Stimulated activated CD4-positive, alpha-beta T cell treated with anti-CD3 and anti-CD28 coated beads, TNF-alpha, amount 100 ng/mL, for 4 hours (primary cell): ENCODE measurements around the gene ENDOU.
A peak's percentile ranks its signal among the peaks of the same experiment; 100 is the strongest.

Experiments used
- DNase-seq, 3 experiments: peaks; one replicate each; pipeline ENCODE4 v3.0.0-alpha.2; 2020; ENCODE audit warnings: low read depth in 3 of 3

Gene ENDOU

GRCh38 chr12:47757364-47757839 is 32.1 kb upstream of the ENDOU start:
- no peak for DNase-seq

DNA sequence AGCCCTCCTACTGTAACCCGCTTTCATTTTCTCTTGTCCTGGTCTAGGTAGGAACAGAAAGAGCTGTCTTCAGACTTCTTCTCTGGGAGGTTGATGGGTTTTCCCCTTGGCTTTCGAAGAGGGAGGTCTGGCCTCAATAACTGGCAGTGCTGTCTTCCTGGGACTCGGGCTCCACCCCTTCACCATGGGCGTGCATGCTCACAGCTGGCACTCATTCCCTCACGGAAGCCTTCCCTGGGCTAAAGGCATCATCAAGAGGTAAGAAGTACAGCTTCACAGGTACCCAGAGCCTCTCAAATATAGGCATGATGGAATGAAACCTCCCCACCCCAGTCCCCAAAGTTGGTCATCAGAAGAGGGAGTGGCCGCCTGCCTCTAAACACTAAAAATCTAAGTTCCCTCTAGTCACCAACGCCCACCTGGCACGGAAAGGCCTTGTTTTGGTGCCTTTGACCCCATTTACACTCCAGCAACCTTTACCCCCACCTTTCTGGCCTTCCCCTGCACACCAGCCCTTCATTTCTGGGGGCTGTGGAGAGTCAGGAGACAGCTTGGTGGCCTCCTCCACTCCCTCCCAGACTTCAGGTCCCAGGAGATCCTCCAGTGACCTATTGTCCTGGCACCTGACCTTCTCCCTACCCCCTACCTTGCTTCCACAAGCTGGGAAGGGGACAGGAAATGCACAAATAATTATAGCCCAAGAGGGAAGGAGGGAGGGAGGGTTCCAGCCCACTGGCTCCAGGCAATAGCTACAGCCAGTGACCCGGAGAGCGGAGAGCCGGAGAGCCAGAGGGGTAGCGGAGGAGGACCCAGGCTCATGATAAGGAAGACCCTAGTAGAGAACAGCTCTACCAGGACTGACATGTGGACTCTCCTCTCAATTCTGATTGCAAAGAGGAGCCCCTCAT is 30.6 kb upstream of the ENDOU start:
- DNase-seq = no peak

- no peak for DNase-seq
Measured at GRCh38 chr12:47754881-47755280, 29.6 kb upstream of the ENDOU start.

DNA sequence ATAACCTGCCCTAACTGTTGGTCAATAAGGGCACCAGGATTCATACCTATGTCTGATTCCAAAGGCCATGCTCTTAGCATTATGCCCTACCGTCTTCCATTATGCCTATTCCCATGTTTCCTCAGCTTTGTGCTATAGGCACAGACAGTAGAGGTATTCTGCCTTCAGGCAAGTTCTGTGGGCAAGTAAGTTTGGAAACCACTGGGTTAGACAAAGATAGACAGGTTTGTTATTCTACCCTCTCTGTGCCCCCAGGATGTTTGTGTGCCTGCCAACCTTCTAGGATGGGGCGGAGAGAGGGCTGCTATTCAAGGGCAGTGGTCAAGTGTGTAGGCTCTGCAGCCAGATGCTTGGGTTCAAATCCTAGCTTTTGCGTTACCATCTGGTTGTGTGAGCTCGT is 28.8 kb upstream of the ENDOU start:
- no peak for DNase-seq

GRCh38 chr12:47753021-47754001 is 28.0 kb upstream of the ENDOU start:
- DNase-seq = no peak

DNA sequence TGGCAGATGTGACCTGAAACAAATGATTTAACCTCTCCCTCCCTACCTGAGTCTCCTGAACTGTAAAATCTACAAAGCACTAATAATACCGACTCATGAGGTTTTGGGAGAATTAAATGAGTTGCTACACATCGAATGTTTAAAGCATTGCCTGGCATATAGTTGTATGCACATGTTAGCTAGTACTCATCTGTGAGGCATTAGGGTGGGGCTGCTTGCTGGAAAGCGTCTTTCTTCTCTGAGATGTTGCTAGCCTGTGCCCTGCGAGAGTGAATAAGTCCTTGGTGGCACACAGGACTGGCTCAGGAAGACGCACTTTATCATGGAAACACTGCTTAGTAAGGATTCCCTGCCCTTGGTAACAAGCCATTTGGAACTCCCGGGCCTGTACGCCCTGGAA is 27.3 kb upstream of the ENDOU start:
- DNase-seq = no peak

GRCh38 chr12:47752121-47752520 is 26.8 kb upstream of the ENDOU start:
- DNase-seq = no peak

DNA sequence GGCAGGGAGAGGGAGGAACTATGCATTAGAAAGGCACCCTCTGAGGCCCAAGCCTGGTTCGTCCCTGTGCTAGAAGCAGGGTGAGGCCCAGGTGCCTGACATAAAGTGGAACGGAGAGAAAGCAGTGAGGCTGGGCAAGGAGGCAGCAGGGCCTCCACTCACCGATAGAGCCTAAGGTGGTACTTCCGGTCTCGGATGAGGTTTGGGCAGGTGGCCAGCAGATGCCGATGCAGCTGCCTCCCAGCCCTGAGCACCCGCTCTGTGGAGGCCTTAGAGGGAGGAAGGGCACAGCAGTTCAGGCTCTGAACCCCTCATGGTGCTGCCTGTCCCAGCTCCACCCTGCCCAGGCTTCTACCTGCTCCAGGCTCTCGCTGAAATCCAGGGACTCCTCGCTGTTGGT is 26.3 kb upstream of the ENDOU start:
- DNase-seq = no peak

DNA sequence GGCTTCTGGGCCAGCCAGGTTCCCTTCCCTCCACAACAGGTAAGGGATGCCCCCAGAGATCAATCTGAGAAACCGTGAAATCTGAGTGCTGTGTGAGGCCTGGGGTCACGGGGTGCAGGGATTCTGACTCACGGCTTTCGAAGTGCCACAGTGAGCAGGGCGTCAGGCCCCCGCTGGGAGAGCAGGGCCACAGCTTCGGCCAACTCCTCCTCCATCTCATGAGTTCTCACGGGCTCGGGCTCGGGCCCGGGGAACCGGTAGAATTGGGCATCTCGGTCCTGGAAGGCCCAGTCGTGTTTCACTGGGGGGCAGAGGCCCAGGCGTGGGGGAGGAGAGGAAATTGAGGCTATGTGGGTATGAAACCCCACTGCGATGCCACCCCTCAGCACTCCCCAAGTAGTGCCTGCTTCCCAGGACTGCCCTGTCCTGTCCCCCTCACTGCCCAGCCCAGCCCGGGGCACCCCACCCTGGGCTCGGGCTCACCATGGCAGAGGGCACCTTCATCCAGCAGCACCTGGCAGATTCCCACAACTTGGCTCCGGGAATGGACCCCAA is 25.7 kb upstream of the ENDOU start:
- DNase-seq = no peak

DNA sequence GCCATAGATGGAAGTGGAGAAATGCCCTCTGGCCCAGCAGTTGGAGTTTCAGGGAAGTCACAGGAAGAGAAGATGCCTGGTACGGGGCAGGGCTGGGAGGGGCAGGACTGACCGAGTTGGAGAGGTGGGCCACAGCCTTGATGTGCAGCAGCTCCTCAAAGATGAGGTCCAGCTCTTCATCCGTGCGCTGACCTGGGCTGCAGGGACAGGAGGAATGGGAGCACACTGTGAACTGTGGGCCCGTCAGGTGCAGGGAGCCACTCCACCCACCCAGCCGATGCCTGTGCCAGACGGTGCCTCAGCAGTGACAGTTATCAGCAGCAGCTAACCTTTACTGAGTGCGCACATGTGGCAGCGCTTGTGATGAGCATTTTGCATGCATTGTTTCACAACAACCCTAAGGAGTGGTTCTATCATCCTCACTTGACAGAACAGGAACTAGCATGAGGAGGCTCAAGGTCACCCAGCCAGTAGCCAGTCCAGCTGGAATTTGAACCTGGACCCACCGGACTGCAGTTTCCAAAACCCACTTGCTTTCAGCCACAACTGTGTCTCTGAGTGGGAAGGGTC is 25.0 kb upstream of the ENDOU start:
- no peak for DNase-seq

GRCh38 chr12:47748899-47749298 is 23.6 kb upstream of the ENDOU start:
- DNase-seq = no peak

GRCh38 chr12:47748507-47748828 is 23.2 kb upstream of the ENDOU start:
- DNase-seq = no peak

GRCh38 chr12:47747596-47748506 is 22.6 kb upstream of the ENDOU start:
- no peak for DNase-seq

GRCh38 chr12:47747126-47747525 is 21.8 kb upstream of the ENDOU start:
- no peak for DNase-seq

DNA sequence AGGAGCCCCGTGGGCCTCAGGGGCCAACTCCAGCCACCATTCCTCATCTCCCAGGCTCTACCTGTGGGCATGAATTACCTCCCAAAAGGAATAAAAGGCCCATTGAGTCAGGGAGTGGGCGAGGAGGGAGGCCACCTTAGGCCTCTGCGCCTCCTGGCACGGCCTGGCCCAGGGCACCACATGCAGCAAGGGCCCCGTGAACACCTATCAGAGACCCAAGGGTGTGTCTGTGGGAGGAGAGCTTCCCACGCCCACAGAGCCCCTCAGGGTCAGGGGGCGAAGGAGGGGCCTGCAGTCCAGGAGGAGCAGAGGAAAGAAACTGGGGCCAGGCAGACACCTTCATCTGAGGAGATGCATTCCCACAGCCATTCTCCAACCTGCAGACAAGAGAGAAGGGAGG is 21.2 kb upstream of the ENDOU start:
- no peak for DNase-seq

GRCh38 chr12:47746073-47746472 is 20.8 kb upstream of the ENDOU start:
- no peak for DNase-seq

- DNase-seq = no peak
Measured at GRCh38 chr12:47745485-47746041, 20.3 kb upstream of the ENDOU start.

DNA sequence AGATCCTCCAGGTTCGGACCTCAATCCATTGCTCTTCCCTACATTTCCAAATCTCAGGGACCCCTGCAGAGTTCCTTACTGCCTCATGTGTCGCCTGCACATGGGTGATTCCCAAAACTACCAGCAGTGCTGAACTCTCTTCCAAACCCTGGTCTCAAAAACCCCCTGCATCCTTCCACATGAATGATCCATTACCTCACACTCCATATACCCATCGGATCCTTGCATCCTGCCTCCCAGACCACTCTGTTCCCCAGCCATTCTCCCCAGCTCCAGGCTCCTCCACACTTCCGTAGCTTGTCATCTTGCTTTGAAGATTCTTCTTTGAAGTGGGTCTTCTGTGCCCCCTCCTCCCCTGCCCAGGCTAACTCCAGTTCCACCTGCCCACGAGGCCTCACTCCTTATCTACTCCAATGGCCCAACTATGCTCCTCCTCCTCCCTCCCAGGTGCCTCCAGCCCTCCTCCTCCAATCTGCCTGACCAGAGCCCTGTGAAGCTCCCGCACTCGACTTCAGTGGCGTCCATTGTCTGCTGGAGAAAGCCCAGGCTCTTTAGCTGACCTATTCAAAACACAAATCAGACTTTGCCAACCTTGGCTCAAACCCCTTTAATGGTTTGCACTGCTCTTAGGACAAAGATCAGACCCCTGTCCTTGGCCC is 19.6 kb upstream of the ENDOU start:
- no peak for DNase-seq

DNA sequence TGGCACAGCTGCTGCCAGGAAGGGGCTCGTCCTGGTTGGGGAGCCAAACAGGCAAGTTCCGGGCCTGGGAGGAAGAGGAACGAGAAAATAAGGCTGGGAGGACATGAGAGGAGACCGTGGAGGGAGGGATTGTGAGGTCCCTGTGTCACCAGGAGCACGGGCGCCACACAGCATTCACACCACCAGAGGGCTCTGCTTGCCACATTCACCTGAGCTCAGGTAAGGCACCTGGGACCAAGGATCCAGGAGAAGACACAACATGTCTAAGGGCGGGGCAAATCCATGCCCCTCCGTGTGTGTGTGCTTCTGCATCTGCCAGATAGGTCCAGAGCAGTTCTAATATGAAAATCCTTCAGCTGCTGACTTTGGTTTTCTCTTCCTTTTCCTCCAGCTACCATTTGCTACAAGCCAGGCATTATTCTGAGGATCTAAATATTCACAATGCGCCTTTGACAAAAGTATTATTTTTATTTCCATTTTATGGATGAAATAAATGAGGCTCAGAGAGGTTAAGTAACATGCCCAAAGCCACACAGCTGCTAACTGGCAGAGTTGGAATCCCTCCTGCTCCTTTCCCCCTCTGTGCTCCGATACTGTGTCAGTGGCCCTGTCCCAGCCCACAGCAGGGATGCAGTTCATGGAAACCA is 18.8 kb upstream of the ENDOU start:
- peak in 2 of 3 experiments; percentile 40 to 50 for DNase-seq
